DOHH2 (cell line): ENCODE data around the gene FZR1.

ENCODE experiments used
- CTCF ChIP-seq: fragments of 200-600 bp; sonication (generic); IDR thresholded peaks from one replicate; pipeline ENCODE4 v1.5.1; 2014; ENCODE audit warnings: antibody characterized with exemption, mild to moderate bottlenecking, low read depth, low read length; ENCODE audit not compliant: poor library complexity, severe bottlenecking
- EZH2phosphoT487 ChIP-seq: fragments of 200-600 bp; sonication (generic); IDR thresholded peaks from 2 replicates; pipeline ENCODE4 v1.6.1; 2017; ENCODE audit warnings: borderline replicate concordance, mild to moderate bottlenecking, antibody characterized with exemption, low read length, moderate library complexity, mixed read lengths

- TF ChIP-seq CTCF (no peak), EZH2phosphoT487 (no peak)
Observed at GRCh38 chr19:3510727-3511126, 4.6 kb downstream of the FZR1 start.
